WERI-Rb-1 (cell line): ENCODE measurements around the gene GTPBP2.

Source experiments
- DNase-seq: peaks from one replicate; pipeline ENCODE4 v3.0.0-alpha.2; 2020
- H3K27ac ChIP-seq: fragments of 250-450 bp; sonication (Bioruptor Pico); 2 replicates; pipeline ENCODE4 v1.5.1; 2020; ENCODE audit warnings: mild to moderate bottlenecking, moderate library complexity
- H3K27me3 ChIP-seq: fragments of 250-450 bp; sonication (Bioruptor Pico); 2 replicates; pipeline ENCODE4 v1.5.1; 2021; ENCODE audit warnings: mild to moderate bottlenecking, low read depth, moderate library complexity; ENCODE audit not compliant: insufficient read depth, severe bottlenecking
- H3K36me3 ChIP-seq: fragments of 250-450 bp; sonication (Bioruptor Pico); 2 replicates; pipeline ENCODE4 v1.5.1; 2020; ENCODE audit warnings: mild to moderate bottlenecking, moderate library complexity
- H3K4me3 ChIP-seq: 2 replicates; pipeline ENCODE4 v1.5.1; 2011; ENCODE audit warnings: low read depth, mild to moderate bottlenecking, control low read depth, low read length
- H3K9me3 ChIP-seq: fragments of 250-450 bp; sonication (Bioruptor Pico); 2 replicates; pipeline ENCODE4 v1.5.1; 2021; ENCODE audit warnings: mild to moderate bottlenecking, moderate library complexity; ENCODE audit not compliant: severe bottlenecking
- CTCF ChIP-seq: IDR thresholded peaks from 2 replicates; pipeline ENCODE4 v1.5.1; 2011; ENCODE audit warnings: low read depth, mild to moderate bottlenecking, control low read depth, inconsistent platforms, low read length

The GTPBP2 gene

GRCh38 chr6:43669922-43670622, 41.0 kb upstream of the GTPBP2 start:
- no peaks in the 10 kb centered on the region for H3K27me3 ChIP-seq
- no peak overlapping the region for H3K4me3 ChIP-seq
- no peak for TF ChIP-seq CTCF
- no peak overlapping the region for H3K27ac ChIP-seq
- peaks cover 53% of the 10 kb centered on the region for H3K36me3 ChIP-seq
- DNase-seq: no peak
- no peaks in the 10 kb centered on the region for H3K9me3 ChIP-seq

- H3K4me3 ChIP-seq: no peak overlapping the region
- H3K36me3 ChIP-seq: peaks cover 45% of the 10 kb centered on the region
- TF ChIP-seq CTCF: no peak
- H3K27ac ChIP-seq: peak overlapping the region; percentile 4; the same call in 1 of the 2 replicates
- no peaks in the 10 kb centered on the region for H3K9me3 ChIP-seq
- no peaks in the 10 kb centered on the region for H3K27me3 ChIP-seq
- DNase-seq: no peak
These were observed 40.2 kb upstream of the GTPBP2 start for GRCh38 chr6:43669050-43669921.

GRCh38 chr6:43668151-43669028, 39.3 kb upstream of the GTPBP2 start:
- Histone ChIP-seq H3K27me3 (no peaks in the 10 kb centered on the region), H3K36me3 (peaks cover 36% of the 10 kb centered on the region), H3K9me3 (no peaks in the 10 kb centered on the region), H3K4me3 (peak overlapping the region; percentile 41), H3K27ac (peak overlapping the region; percentile 4)
- TF ChIP-seq CTCF: peak; percentile 95
- DNase-seq: peak; percentile 87

- no peaks in the 10 kb centered on the region for H3K9me3 ChIP-seq
- no peaks in the 10 kb centered on the region for H3K27me3 ChIP-seq
- peaks cover 29% of the 10 kb centered on the region for H3K36me3 ChIP-seq
- peak overlapping the region; percentile 41 for H3K4me3 ChIP-seq
- DNase-seq: peak; percentile 95
- peak; percentile 100 for TF ChIP-seq CTCF
- peak overlapping the region; percentile 3; the same call in 1 of the 2 replicates for H3K27ac ChIP-seq
These were observed 38.4 kb upstream of the GTPBP2 start for GRCh38 chr6:43667245-43668150.
